ENCODE measurements around the gene DEPDC1B.
"Not testable (repeated sequence)": the region's sequence is repeated elsewhere in the genome, so short reads cannot be mapped to it uniquely, and the experiment has no call there.

The DEPDC1B gene

GRCh38 chr5:60699609-60700415 is at the start of gene DEPDC1B:
Gene DEPDC1B (minus strand): TSS chr5:60700166. CDS start chr5:60700093, 73 bp downstream.
- no peak for FAIRE-seq

- no peak for FAIRE-seq
Observed at GRCh38 chr5:60744682-60745081, 44.7 kb upstream of the DEPDC1B start.

GRCh38 chr5:60743511-60744314 is 43.7 kb upstream of the DEPDC1B start:
- no peak for FAIRE-seq

GRCh38 chr5:60740322-60740721 is 40.4 kb upstream of the DEPDC1B start:
- no peak for FAIRE-seq

GRCh38 chr5:60738933-60739332 is 39.0 kb upstream of the DEPDC1B start:
- FAIRE-seq, result no peak

- no peak for FAIRE-seq
Observed at GRCh38 chr5:60738461-60738860, 38.5 kb upstream of the DEPDC1B start.

GRCh38 chr5:60730858-60731257 is 30.9 kb upstream of the DEPDC1B start:
- not testable (repeated sequence) for FAIRE-seq

- FAIRE-seq, result no peak
Observed at GRCh38 chr5:60727033-60727679, 27.2 kb upstream of the DEPDC1B start.

- FAIRE-seq, result no peak
Observed at GRCh38 chr5:60724126-60724525, 24.2 kb upstream of the DEPDC1B start.

GRCh38 chr5:60722416-60722815 is 22.4 kb upstream of the DEPDC1B start:
- no peak for FAIRE-seq

GRCh38 chr5:60719329-60719728 is 19.4 kb upstream of the DEPDC1B start:
- no peak for FAIRE-seq

- no peak for FAIRE-seq
Observed at GRCh38 chr5:60718166-60718892, 18.4 kb upstream of the DEPDC1B start.

- FAIRE-seq, result not testable (repeated sequence)
Observed at GRCh38 chr5:60715201-60715928, 15.4 kb upstream of the DEPDC1B start.

- no peak for FAIRE-seq
Observed at GRCh38 chr5:60712950-60713349, 13.0 kb upstream of the DEPDC1B start.

- not testable (repeated sequence) for FAIRE-seq
Observed at GRCh38 chr5:60711892-60712291, 11.9 kb upstream of the DEPDC1B start.

- FAIRE-seq, result no peak
Observed at GRCh38 chr5:60710362-60710761, 10.4 kb upstream of the DEPDC1B start.

- FAIRE-seq, result no peak
Observed at GRCh38 chr5:60705144-60705543, 5.2 kb upstream of the DEPDC1B start.

GRCh38 chr5:60703944-60704343 is 4.0 kb upstream of the DEPDC1B start:
- FAIRE-seq, result no peak

- no peak for FAIRE-seq
Observed at GRCh38 chr5:60701321-60701968, 1.5 kb upstream of the DEPDC1B start.

GRCh38 chr5:60700416-60700757 is 421 bp upstream of the DEPDC1B start:
- FAIRE-seq, result no peak

GRCh38 chr5:60699288-60699608 is 718 bp downstream of the DEPDC1B start:
- FAIRE-seq, result no peak

- no peak for FAIRE-seq
Observed at GRCh38 chr5:60698336-60698735, 1.6 kb downstream of the DEPDC1B start.

Data from colon (tissue), 2 donors.